ENCODE results near the gene FBXW5.

FBXW5 gene

GRCh38 chr9:136978073-136978864 lies 33.7 kb upstream of the FBXW5 start:
- peak; percentile 12 for DNase-seq

- DNase-seq, result no peak
Observed at GRCh38 chr9:136977649-136978072, 33.1 kb upstream of the FBXW5 start.

DNA sequence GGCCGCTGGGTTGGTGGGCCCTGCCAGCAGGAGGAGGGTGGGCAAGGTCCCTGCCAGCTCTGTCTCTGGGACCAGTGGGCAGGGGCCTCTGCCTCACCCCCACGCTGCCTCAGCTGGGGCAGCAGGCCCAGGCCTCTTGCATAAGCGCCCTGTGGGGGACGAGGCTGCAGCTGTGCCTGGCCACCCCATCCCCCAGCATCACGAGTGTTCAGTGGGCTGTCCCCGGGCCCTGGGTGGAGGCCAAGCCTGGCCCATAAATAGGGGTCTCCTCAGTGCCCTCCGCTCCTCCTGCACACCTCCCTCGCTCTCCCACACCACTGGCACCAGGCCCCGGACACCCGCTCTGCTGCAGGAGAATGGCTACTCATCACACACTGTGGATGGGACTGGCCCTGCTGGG lies 32.7 kb upstream of the FBXW5 start, which contains the start of gene PTGDS:
Gene PTGDS, plus strand, starts transcription at position 282 of the 400 bp plus-strand sequence. Its CDS starts 75 bp downstream, at position 357.
- DNase-seq, result no peak

DNA sequence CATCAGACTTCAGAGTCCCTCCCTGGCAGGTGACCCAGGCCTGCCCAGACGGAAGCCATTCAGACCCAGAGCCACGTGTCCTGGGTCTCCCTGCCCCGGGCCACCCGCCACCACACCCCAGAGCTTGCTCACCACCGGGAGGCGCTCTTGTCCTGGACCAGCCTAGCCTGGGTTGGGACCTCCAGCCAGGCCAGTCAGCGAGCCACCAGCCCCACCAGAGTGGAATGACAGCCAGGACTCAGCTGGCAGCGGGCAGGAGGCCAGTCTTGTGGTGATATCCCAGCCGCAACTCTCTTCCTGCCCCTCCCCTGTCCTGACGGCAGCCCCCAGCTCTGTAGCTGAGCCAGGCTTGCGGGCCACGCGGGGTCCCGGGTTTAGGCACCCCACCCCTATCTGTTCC lies 31.1 kb upstream of the FBXW5 start:
- DNase-seq, result no peak

DNA sequence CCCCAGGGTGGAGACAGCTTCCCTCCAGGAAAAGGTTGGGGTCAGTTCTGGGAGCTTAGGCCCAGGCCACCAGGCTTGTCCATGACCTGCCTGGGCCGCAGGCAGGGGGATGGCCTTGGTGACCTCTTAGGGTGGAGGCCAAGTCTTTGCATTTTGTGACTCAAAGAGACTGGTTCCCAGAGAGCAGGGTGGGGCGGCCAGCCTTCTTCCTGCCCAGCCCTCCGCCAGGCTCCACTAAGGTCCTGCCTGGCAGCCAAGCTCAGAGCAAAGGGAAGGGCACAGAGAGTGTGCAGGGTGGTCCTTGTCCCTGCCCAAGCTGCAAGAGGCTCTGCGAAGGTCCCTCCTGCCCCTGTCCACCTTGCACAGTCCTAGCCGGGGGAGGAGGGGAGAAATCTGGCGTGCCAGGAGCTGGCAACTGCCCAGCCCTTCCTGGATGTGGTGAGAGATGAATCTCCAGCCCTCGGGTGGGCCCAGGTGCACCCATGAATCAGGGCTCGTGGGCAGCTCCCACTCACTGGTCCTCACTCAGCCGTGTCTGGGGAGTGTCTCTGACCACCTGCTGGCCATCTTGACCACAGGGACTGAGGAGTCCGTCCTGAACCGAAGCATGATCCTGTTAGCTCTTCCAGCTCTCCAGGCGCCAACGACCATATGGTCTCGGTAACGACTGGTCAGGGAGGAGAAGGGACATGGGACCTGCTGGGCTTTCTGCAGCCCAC lies 30.4 kb upstream of the FBXW5 start:
- DNase-seq, result no peak

DNA sequence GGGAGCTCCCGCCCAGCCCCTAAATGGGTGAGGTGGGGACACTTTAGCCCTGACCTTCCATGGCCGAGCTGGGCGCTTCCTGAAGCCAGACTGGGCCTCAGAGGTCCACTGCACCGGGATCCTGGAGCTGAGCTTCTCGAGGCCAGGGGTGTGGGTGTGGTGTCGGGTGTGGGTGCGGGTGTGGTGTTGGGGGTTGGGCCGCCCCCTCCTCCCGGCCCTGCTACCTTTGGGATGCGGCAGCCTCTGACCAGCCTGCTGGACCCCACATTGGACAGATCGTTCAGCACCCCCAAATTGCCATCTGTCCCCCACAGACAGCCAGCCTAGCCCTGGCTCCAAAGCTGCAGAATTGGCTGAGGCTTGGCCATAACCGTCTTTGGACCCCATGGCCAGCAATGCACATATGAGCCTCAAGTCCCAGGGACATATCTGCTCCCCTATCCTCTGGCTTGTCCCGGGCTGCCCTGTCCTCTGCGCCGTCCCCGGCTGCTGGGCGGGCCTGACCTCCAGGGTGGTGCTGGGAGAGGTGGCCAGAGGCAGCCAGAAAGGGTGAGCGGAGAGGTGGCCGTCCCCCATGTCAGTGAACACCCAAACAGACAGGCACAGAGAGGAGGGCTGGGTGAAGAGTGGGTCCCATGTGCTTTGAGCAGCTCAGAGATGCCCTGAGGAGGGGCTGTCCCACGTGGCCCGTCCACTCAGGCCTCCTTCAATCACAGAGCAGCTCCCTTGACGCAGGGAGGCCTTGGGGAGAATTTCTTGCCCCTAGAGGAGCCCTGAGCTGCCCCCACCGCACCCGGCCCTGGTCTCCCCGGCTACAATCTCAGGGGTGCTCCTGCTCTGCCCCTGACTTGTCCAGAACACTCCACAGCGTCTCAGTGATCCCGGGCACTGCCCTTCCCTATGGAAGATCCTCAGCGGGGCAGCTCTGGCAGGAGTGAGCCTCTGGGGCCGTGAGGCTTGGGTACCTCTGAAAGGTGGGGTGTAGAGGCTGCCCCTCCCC lies 29.4 kb upstream of the FBXW5 start:
- DNase-seq, result no peak

DNA sequence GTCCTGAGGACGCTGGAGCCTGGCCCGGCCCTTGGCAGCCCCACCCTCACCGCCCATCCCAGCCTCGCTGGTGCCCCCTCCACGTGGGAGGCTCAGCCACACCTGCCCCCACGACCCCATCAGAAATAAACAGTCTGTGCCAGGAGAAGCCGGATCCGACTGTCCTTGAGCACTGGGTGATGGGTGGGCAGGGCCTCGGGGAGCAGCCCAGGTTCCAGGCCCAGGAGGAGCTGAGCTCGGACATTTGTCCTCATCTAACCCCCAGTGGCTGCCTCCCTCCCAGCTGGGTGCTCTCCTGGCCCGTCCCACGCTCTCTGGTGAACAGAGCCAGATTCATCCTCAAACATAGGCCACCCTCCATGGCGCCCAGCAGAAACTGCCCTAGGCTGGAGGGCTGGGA lies 28.2 kb upstream of the FBXW5 start:
- DNase-seq, result no peak

- DNase-seq, result no peak
Observed at GRCh38 chr9:136972335-136972734, 27.8 kb upstream of the FBXW5 start.

GRCh38 chr9:136971746-136972145 lies 27.2 kb upstream of the FBXW5 start:
- no peak for DNase-seq

- no peak for DNase-seq
Observed at GRCh38 chr9:136970361-136970760, 25.8 kb upstream of the FBXW5 start.

- DNase-seq, result no peak
Observed at GRCh38 chr9:136969774-136970173, 25.2 kb upstream of the FBXW5 start.

GRCh38 chr9:136969150-136969549 lies 24.6 kb upstream of the FBXW5 start:
- no peak for DNase-seq

GRCh38 chr9:136968333-136969127 lies 24.0 kb upstream of the FBXW5 start:
- no peak for DNase-seq

- DNase-seq, result no peak
Observed at GRCh38 chr9:136965771-136966484, 21.4 kb upstream of the FBXW5 start.

GRCh38 chr9:136964833-136965422 lies 20.4 kb upstream of the FBXW5 start:
- DNase-seq, result no peak

DNA sequence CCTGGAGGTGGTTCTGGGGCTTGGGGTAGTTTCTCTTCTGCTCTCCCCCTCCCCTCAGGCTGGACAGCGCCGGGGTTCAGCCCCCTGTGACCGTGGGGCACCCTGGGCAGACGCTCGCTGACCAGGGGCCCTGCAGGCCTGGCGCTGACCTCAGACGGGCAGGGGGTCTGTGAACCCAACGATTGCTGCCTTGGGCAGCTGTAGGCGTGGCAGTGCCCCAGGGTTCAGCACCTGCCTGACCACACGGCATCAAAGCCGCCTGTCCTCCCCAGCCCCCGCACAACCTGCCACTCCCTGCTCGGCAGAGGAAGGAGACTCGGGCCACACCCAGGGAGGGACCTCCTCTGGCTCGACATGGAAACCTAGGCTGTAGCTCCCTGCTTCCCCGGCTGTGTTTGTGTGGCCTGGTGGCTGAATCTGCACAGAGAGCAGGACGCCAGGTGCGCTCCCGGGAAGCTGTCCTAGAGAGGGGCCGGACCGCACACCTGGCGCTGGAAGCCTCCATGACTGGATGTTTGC lies 19.7 kb upstream of the FBXW5 start:
- DNase-seq, result no peak

GRCh38 chr9:136963751-136964150 lies 19.2 kb upstream of the FBXW5 start:
- no peak for DNase-seq

GRCh38 chr9:136963341-136963740 lies 18.8 kb upstream of the FBXW5 start:
- DNase-seq, result no peak

DNA sequence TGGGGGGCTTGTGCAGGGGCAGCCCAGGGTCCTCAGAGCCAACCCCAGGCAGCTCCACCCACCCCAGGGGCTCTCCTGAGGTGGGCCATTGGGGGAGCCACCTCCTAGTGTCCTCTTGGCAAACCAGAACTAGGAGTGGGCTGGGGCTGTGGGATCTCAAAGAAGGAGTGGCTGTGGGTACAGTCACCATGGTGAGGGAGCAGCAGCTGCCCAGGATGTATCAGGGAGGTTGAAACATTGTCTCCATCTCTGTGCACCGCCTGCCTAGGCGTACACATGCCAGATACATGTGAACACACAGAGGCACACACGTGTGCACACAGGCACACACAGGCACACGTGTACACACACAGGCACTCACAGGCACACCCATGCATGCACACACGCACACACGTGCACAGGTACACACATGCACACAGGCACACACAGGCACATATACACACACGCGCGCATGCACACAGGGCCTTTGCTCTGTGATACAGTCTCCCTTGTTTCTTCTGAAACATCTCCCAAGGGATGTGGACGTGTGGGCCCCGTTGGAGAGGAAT lies 18.2 kb upstream of the FBXW5 start:
- DNase-seq, result no peak

GRCh38 chr9:136962163-136962562 lies 17.6 kb upstream of the FBXW5 start:
- DNase-seq, result no peak

Data from NCI-H2029 treated with DMSO at 0.1 percent for 48 hours (cell line).